IMR-90 (cell line): Measurements from ENCODE around the gene CEBPG. TPM values are rescaled to one million over a fixed set of nuclear protein-coding genes. Genes with fewer than 3 reads are reported as not detected.

ENCODE experiments used
- ATAC-seq: fragments of 200-7000 bp; cut with Tn5 transposase; 2 replicates; pipeline ENCODE4 v1.9.1; 2020; ENCODE audit warnings: low read depth, mild to moderate bottlenecking, moderate library complexity
- BruUV-seq: library from RNA; stranded (reverse); fragments of 400-500 nt; replicated peaks from 2 replicates; lab custom pipeline; 2021; lab: Mats Ljungman, UMichigan
- CTCF ChIA-PET: fragments of 300-600 bp; formaldehyde crosslinking; extraction: SDS; loops from one replicate; lab custom pipeline; 2021; ENCODE audit warnings: antibody characterized with exemption; lab: Yijun Ruan, JAX
- POLR2A ChIA-PET: fragments of 300-600 bp; sonication (Branson Sonifier 250); formaldehyde crosslinking; loops from one replicate; lab custom pipeline; 2022; ENCODE audit warnings: antibody characterized with exemption; ENCODE audit not compliant: unreplicated experiment; lab: Charles Lee
- DNase-seq: peaks from one replicate; pipeline ENCODE4 v3.0.0; 2013
- H2AFZ ChIP-seq: replicated peaks from 2 replicates; pipeline ENCODE3; 2013; ENCODE audit warnings: low read length, mild to moderate bottlenecking; ENCODE audit not compliant: poor library complexity
- H2AK5ac ChIP-seq: 2 replicates; pipeline ENCODE4 v1.6.1; 2013; ENCODE audit warnings: low read depth, low read length, inconsistent platforms
- H2AK9ac ChIP-seq: replicated peaks from 2 replicates; pipeline ENCODE3; 2013; ENCODE audit warnings: mild to moderate bottlenecking, low read depth, low read length, moderate library complexity; ENCODE audit not compliant: poor library complexity
- H2BK120ac ChIP-seq: 2 replicates; pipeline ENCODE4 v1.6.1; 2013; ENCODE audit warnings: low read depth, low read length, inconsistent platforms
- H2BK15ac ChIP-seq: 3 replicates; pipeline ENCODE4 v1.6.1; 2013; ENCODE audit warnings: low read depth, low read length, inconsistent platforms
- H2BK20ac ChIP-seq: 2 replicates; pipeline ENCODE4 v1.6.1; 2013; ENCODE audit warnings: low read depth, mild to moderate bottlenecking, inconsistent platforms, low read length, moderate library complexity
- H2BK5ac ChIP-seq: 2 replicates; pipeline ENCODE4 v1.6.1; 2013; ENCODE audit warnings: mild to moderate bottlenecking, low read depth, low read length, inconsistent platforms; ENCODE audit not compliant: poor library complexity, severe bottlenecking
- H3K14ac ChIP-seq: replicated peaks from 2 replicates; pipeline ENCODE4 v1.6.1; 2013; ENCODE audit warnings: low read depth, low read length, inconsistent platforms
- H3K18ac ChIP-seq: 2 replicates; pipeline ENCODE4 v1.6.1; 2013; ENCODE audit warnings: low read depth, low read length, control low read depth
- H3K23ac ChIP-seq: 2 replicates; pipeline ENCODE4 v1.6.1; 2013; ENCODE audit warnings: low read depth, low read length, inconsistent platforms
- H3K27ac ChIP-seq: 2 replicates; pipeline ENCODE4 v1.5.1; 2013; ENCODE audit warnings: mild to moderate bottlenecking, control low read depth, low read length; ENCODE audit not compliant: insufficient read depth
- H3K27me3 ChIP-seq: 2 replicates; pipeline ENCODE4 v1.6.1; 2013; ENCODE audit warnings: low read length; ENCODE audit not compliant: control insufficient read depth, insufficient read depth
- H3K36me3 ChIP-seq: 2 replicates; pipeline ENCODE4 v1.6.1; 2013; ENCODE audit warnings: low read length, mixed read lengths; ENCODE audit not compliant: control insufficient read depth, insufficient read depth
- H3K4ac ChIP-seq: 2 replicates; pipeline ENCODE4 v1.6.1; 2013; ENCODE audit warnings: low read depth, low read length, inconsistent platforms
- H3K4me1 ChIP-seq: 2 replicates; pipeline ENCODE4 v1.6.1; 2013; ENCODE audit warnings: low read length, mixed read lengths; ENCODE audit not compliant: control insufficient read depth, insufficient read depth
- H3K4me2 ChIP-seq: 2 replicates; pipeline ENCODE4 v1.6.1; 2013; ENCODE audit warnings: low read depth, mild to moderate bottlenecking, control low read depth, low read length, moderate library complexity
- H3K4me3 ChIP-seq: 2 replicates; pipeline ENCODE4 v1.5.1; 2013; ENCODE audit warnings: low read depth, mild to moderate bottlenecking, control low read depth, low read length, moderate library complexity; ENCODE audit not compliant: insufficient read depth
- H3K56ac ChIP-seq: 2 replicates; pipeline ENCODE4 v1.6.1; 2013; ENCODE audit warnings: low read length, inconsistent platforms; ENCODE audit not compliant: insufficient read depth; ENCODE audit errors: extremely low read depth
- H3K79me1 ChIP-seq, 2 experiments: 2 replicates each; pipeline ENCODE4 v1.6.1; 2013; ENCODE audit warnings: low read length in 2 of 2, inconsistent platforms in 1 of 2, low read depth in 1 of 2
- H3K9ac ChIP-seq: 2 replicates; pipeline ENCODE4 v1.6.1; 2013; ENCODE audit warnings: low read depth, low read length, control low read depth
- H3K9me1 ChIP-seq: 2 replicates; pipeline ENCODE4 v1.6.1; 2013; ENCODE audit warnings: low read length, inconsistent platforms; ENCODE audit not compliant: insufficient read depth
- H3K9me3 ChIP-seq: 2 replicates; pipeline ENCODE4 v1.6.1; 2013; ENCODE audit warnings: low read length; ENCODE audit not compliant: control insufficient read depth, insufficient read depth
- H4K20me1 ChIP-seq: 2 replicates; pipeline ENCODE4 v1.6.1; 2013; ENCODE audit warnings: low read length, inconsistent platforms; ENCODE audit not compliant: insufficient read depth
- H4K5ac ChIP-seq: 2 replicates; pipeline ENCODE4 v1.6.1; 2013; ENCODE audit warnings: mild to moderate bottlenecking, low read depth, low read length, control low read depth
- H4K8ac ChIP-seq, 2 experiments: 2 replicates each; pipeline ENCODE4 v1.6.1; 2013; ENCODE audit warnings: low read depth in 2 of 2, low read length in 2 of 2, control low read depth in 1 of 2, inconsistent platforms in 1 of 2
- H4K91ac ChIP-seq: 2 replicates; pipeline ENCODE4 v1.6.1; 2013; ENCODE audit warnings: low read depth, low read length, inconsistent platforms; ENCODE audit not compliant: insufficient read depth
- CHD1 ChIP-seq: IDR thresholded peaks from 2 replicates; pipeline ENCODE4 v1.6.1; 2012; ENCODE audit warnings: low read depth, low read length, improper control_type of control experiment
- CTCF ChIP-seq: conservative IDR thresholded peaks from 2 replicates; pipeline ENCODE4 v1.5.1; 2012; ENCODE audit warnings: mild to moderate bottlenecking, low read depth, low read length, improper control_type of control experiment
- FOS ChIP-seq: fragments of 150-350 bp; IDR thresholded peaks from 2 replicates; pipeline ENCODE4 v1.6.1; 2016; ENCODE audit warnings: low read depth, low read length
- MAZ ChIP-seq: IDR thresholded peaks from 2 replicates; pipeline ENCODE4 v1.6.1; 2012; ENCODE audit warnings: low read depth, mild to moderate bottlenecking, low read length, improper control_type of control experiment, moderate library complexity, borderline replicate concordance
- RCOR1 ChIP-seq: IDR thresholded peaks from 2 replicates; pipeline ENCODE4 v1.6.1; 2012; ENCODE audit warnings: mild to moderate bottlenecking, low read length, improper control_type of control experiment; ENCODE audit not compliant: insufficient replicate concordance
- SMC3 ChIP-seq: fragments of 150-350 bp; IDR thresholded peaks from 2 replicates; pipeline ENCODE4 v1.6.1; 2016; ENCODE audit warnings: low read depth, mild to moderate bottlenecking, antibody characterized with exemption, low read length, moderate library complexity
- WGBS, 2 experiments: methylation state at CpG; one replicate each; pipeline versions ENCODE4 v1.1.5 to v1.1.7; 2013; ENCODE audit warnings: missing lambda C conversion rate in 2 of 2; ENCODE audit not compliant: insufficient read length in 1 of 2; ENCODE audit errors: extremely low coverage in 2 of 2; 5-methylcytosine and 5-hydroxymethylcytosine counted together
- dilution Hi-C: fragments of 300-500 bp; cut with HindIII; formaldehyde crosslinking; loops from one replicate; pipeline ENCODE4 v1.14.3; 2018; ENCODE audit warnings: low sequenced_read_pairs; ENCODE audit not compliant: unreplicated experiment
- in situ Hi-C: fragments of 300-500 bp; cut with MboI; formaldehyde crosslinking; loops from 3 replicates; pipeline ENCODE4 v1.14.3; 2019; ENCODE audit warnings: low sequenced_read_pairs, inconsistent platforms, mixed read lengths
- intact Hi-C: fragments of 100-400 bp; cut with micrococcal nuclease; formaldehyde crosslinking; loops from 2 replicates; pipeline ENCODE4 v1.10.0; 2022
- polyA plus RNA-seq, 3 experiments: library from polyadenylated mRNA; depleted of rRNA; stranded (reverse); fragments of >200 nt; gene quantifications; 2 replicates each; pipeline ENCODE4 v1.2.3, GENCODE V29; 2012; ENCODE audit warnings: low replicate concordance in 1 of 3
- total RNA-seq: library from RNA; depleted of rRNA; stranded (reverse); fragments of >200 nt; gene quantifications from 2 replicates; pipeline ENCODE4 v1.2.3, GENCODE V29; 2012

Gene CEBPG
- total and polyA plus RNA-seq, 2 of the 4 experiments (the other 2 are of a cell fraction) = 9.2 to 14.3 TPM

DNA sequence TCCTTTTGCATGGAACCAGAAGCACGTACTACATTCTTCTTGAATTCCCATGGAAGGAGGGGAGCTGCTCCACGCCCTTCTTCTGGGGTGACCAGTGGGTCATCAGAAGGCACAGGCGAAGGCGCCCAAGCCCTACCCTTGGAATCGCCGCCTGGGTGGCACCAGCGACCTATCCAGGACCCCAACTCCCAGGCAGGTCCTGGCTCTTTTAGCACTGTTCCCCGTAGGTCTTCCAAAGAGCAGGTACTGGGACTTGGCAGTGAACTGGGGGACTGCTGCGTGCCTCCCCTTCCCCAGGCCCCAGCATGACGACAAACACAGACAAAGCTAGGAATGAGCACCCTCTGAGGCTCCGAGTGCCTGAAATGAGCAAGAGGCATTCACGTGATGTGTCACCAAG, 45.0 kb downstream of the CEBPG start (continued):
- TF ChIP-seq RCOR1 (no peak), FOS (no peak), MAZ (no peak), CHD1 (no peak)

GRCh38 chr19:33418871-33419787, 45.6 kb downstream of the CEBPG start:
- in situ Hi-C loops = no loop called here
- intact Hi-C loops = no loop called here

More at GRCh38 chr19:33418871-33419787, 45.6 kb downstream of the CEBPG start:
- H3K14ac ChIP-seq = no peak overlapping the region
- H3K4me1 ChIP-seq = no peaks in the 10 kb centered on the region; the same call in 1 of the 2 replicates
- no peak overlapping the region for H3K4ac ChIP-seq
- peaks cover 3% of the 10 kb centered on the region; the same call in 1 of the 2 replicates for H3K9me1 ChIP-seq
- H2AFZ ChIP-seq = no peak overlapping the region
- H2BK20ac ChIP-seq = no peak overlapping the region
- CTCF ChIA-PET = interaction anchor here (0.6 to 1.1 kb wide), 2 partner anchors 359 to 788 kb away, joined by 3 to 6 read pairs; no protein-coding TSS in a partner anchor
- no peak for TF ChIP-seq CTCF
- TF ChIP-seq RCOR1 = no peak
- TF ChIP-seq CHD1 = no peak
- TF ChIP-seq MAZ = no peak
- TF ChIP-seq SMC3 = no peak
- no peaks in the 10 kb centered on the region for H3K27me3 ChIP-seq
- POLR2A ChIA-PET = no interaction called here
- no TSS peak for BruUV-seq
- no peaks in the 10 kb centered on the region for H4K20me1 ChIP-seq
- dilution Hi-C loops = no loop called here
- 78% methylated on average over 7 of the region's 20 CpGs; no CpG with 5 or more reads in 1 of the 2 experiments for WGBS, 2 experiments
- H3K23ac ChIP-seq = no peak overlapping the region
- no peak overlapping the region for H4K5ac ChIP-seq
- no peak overlapping the region for H3K56ac ChIP-seq
- H4K8ac ChIP-seq = no peak overlapping the region
- DNase-seq = no peak
- H3K36me3 ChIP-seq = no peaks in the 10 kb centered on the region
- H3K9me3 ChIP-seq = no peaks in the 10 kb centered on the region
- H3K79me1 ChIP-seq = no peaks in the 10 kb centered on the region
- no peak overlapping the region for H3K18ac ChIP-seq
- no peak overlapping the region for H2BK5ac ChIP-seq
- no peak overlapping the region for H3K9ac ChIP-seq
- no peak overlapping the region for H4K91ac ChIP-seq
- no peak overlapping the region for H2BK15ac ChIP-seq
- no peak overlapping the region for H3K4me3 ChIP-seq
- H3K27ac ChIP-seq = no peak overlapping the region
- H3K4me2 ChIP-seq = no peak overlapping the region
- peak overlapping the region; percentile 28 for H2AK9ac ChIP-seq
- no peak overlapping the region for H2BK120ac ChIP-seq
- ATAC-seq = no peak
- no peak overlapping the region for H2AK5ac ChIP-seq
